GM18951 (cell line): Measurements from ENCODE around the gene ESR2.

Experiments
- POLR2A ChIP-seq: IDR thresholded peaks from 4 replicates; pipeline ENCODE4 v1.6.1; 2011; ENCODE audit warnings: mild to moderate bottlenecking; ENCODE audit not compliant: insufficient read length, insufficient read depth; ENCODE audit errors: extremely low read depth
- in situ Hi-C: fragments of 300-500 bp; cut with MboI; formaldehyde crosslinking; loops from one replicate; pipeline ENCODE4 v1.12.0; 2022; ENCODE audit warnings: low sequenced_read_pairs, mixed read lengths, inconsistent platforms; ENCODE audit not compliant: unreplicated experiment

Gene ESR2

GRCh38 chr14:64294672-64295413, 672 bp upstream of the ESR2 start:
- no peak for TF ChIP-seq POLR2A
- in situ Hi-C loops = loop anchor here (25.0 kb wide), 1 partner anchor 658 kb away; the partner anchor contains the start of gene WDR89

- no peak for TF ChIP-seq POLR2A
- in situ Hi-C loops = loop anchor here (25.0 kb wide), 1 partner anchor 655 kb away; the partner anchor contains the start of gene WDR89
These were observed 2.0 kb downstream of the ESR2 start for GRCh38 chr14:64292197-64292596.

- in situ Hi-C loops = loop anchor here (25.0 kb wide), 1 partner anchor 652 kb away; the partner anchor contains the start of gene WDR89
- TF ChIP-seq POLR2A = no peak
These were observed 4.6 kb downstream of the ESR2 start for GRCh38 chr14:64289571-64289970.

- TF ChIP-seq POLR2A = no peak
- in situ Hi-C loops = loop anchor here (25.0 kb wide), 1 partner anchor 645 kb away; the partner anchor contains the start of gene WDR89
These were observed 12.4 kb downstream of the ESR2 start for GRCh38 chr14:64281805-64282204.

GRCh38 chr14:64279704-64280668, 14.2 kb downstream of the ESR2 start:
- TF ChIP-seq POLR2A = no peak
- in situ Hi-C loops = loop anchor here (25.0 kb wide), 1 partner anchor 643 kb away; the partner anchor contains the start of gene WDR89

- no peak for TF ChIP-seq POLR2A
- in situ Hi-C loops = loop anchor here (25.0 kb wide), 1 partner anchor 641 kb away; the partner anchor contains the start of gene WDR89
These were observed 15.7 kb downstream of the ESR2 start for GRCh38 chr14:64278458-64278857.

GRCh38 chr14:64272019-64272418, 22.2 kb downstream of the ESR2 start:
- TF ChIP-seq POLR2A = no peak
- in situ Hi-C loops = no loop called here

- TF ChIP-seq POLR2A = no peak
- in situ Hi-C loops = no loop called here
These were observed 27.9 kb downstream of the ESR2 start for GRCh38 chr14:64266239-64266638.

- TF ChIP-seq POLR2A = no peak
These were observed 28.9 kb downstream of the ESR2 start for GRCh38 chr14:64265222-64265621.

GRCh38 chr14:64260418-64260817, 33.8 kb downstream of the ESR2 start:
- in situ Hi-C loops = no loop called here
- no peak for TF ChIP-seq POLR2A

More at GRCh38 chr14:64265222-64265621, 28.9 kb downstream of the ESR2 start:
- in situ Hi-C loops = no loop called here

- no peak for TF ChIP-seq POLR2A
These were observed 38.4 kb downstream of the ESR2 start for GRCh38 chr14:64255756-64256155.

GRCh38 chr14:64253672-64254071, 40.5 kb downstream of the ESR2 start:
- in situ Hi-C loops = no loop called here
- TF ChIP-seq POLR2A = no peak

More at GRCh38 chr14:64255756-64256155, 38.4 kb downstream of the ESR2 start:
- in situ Hi-C loops = no loop called here

GRCh38 chr14:64249363-64249762, 44.8 kb downstream of the ESR2 start:
- in situ Hi-C loops = no loop called here
- TF ChIP-seq POLR2A = no peak
